HG02759 (cell line): ENCODE results near the gene SLC8A2.

Experiments used
- ATAC-seq: cut with Tn5 transposase; IDR thresholded peaks from one replicate; pipeline ENCODE4 v1.9.1; 2021; ENCODE audit warnings: mild to moderate bottlenecking, moderate library complexity; ENCODE audit not compliant: unreplicated experiment

The SLC8A2 gene

GRCh38 chr19:47471733-47472457 lies at the start of gene SLC8A2:
SLC8A2 (minus strand) TSS chr19:47471893; CDS start chr19:47466403, 5,490 bp downstream.
- ATAC-seq = no peak

- no peak for ATAC-seq
These were observed 49.1 kb upstream of the SLC8A2 start for GRCh38 chr19:47520839-47521238.

- no peak for ATAC-seq
These were observed 48.7 kb upstream of the SLC8A2 start for GRCh38 chr19:47520343-47520806.

GRCh38 chr19:47518854-47519253 lies 47.2 kb upstream of the SLC8A2 start:
- no peak for ATAC-seq

- ATAC-seq = peak; percentile 23
These were observed 46.4 kb upstream of the SLC8A2 start for GRCh38 chr19:47518139-47518538.

GRCh38 chr19:47514869-47515588 lies 43.3 kb upstream of the SLC8A2 start, which contains the start of gene NAPA:
NAPA (minus strand) TSS chr19:47515063; CDS start chr19:47514940, 123 bp downstream.
- peak; percentile 92 for ATAC-seq

GRCh38 chr19:47514151-47514868 lies 42.6 kb upstream of the SLC8A2 start:
- ATAC-seq = peak; percentile 3

- no peak for ATAC-seq
These were observed 41.2 kb upstream of the SLC8A2 start for GRCh38 chr19:47512948-47513319.

GRCh38 chr19:47512183-47512947 lies 40.7 kb upstream of the SLC8A2 start:
- no peak for ATAC-seq

- ATAC-seq = no peak
These were observed 40.0 kb upstream of the SLC8A2 start for GRCh38 chr19:47511681-47512080.

GRCh38 chr19:47511128-47511517 lies 39.4 kb upstream of the SLC8A2 start:
- ATAC-seq = no peak

- no peak for ATAC-seq
These were observed 38.9 kb upstream of the SLC8A2 start for GRCh38 chr19:47510516-47511127.

GRCh38 chr19:47509973-47510372 lies 38.3 kb upstream of the SLC8A2 start:
- ATAC-seq = no peak

GRCh38 chr19:47509170-47509847 lies 37.6 kb upstream of the SLC8A2 start:
- no peak for ATAC-seq

GRCh38 chr19:47508721-47509120 lies 37.0 kb upstream of the SLC8A2 start:
- no peak for ATAC-seq

- no peak for ATAC-seq
These were observed 36.3 kb upstream of the SLC8A2 start for GRCh38 chr19:47507924-47508553.

- ATAC-seq = no peak
These were observed 35.3 kb upstream of the SLC8A2 start for GRCh38 chr19:47507012-47507411.

GRCh38 chr19:47506459-47506858 lies 34.8 kb upstream of the SLC8A2 start:
- ATAC-seq = no peak

GRCh38 chr19:47505506-47505905 lies 33.8 kb upstream of the SLC8A2 start:
- no peak for ATAC-seq
